HFF-Myc (cell line): ENCODE data around the gene BIRC7.

Experiments
- DNase-seq: peaks from one replicate; pipeline ENCODE4 v3.0.0-alpha.2; 2011; ENCODE audit warnings: low read depth; ENCODE audit errors: extremely low read depth
- H3K4me3 ChIP-seq: replicated peaks from 2 replicates; pipeline ENCODE4 v1.5.1; 2011; ENCODE audit warnings: low read depth, mild to moderate bottlenecking, control low read depth, low read length
- TF ChIP-seq, protein P1 (sequence below): IDR thresholded peaks from 2 replicates; pipeline ENCODE4 v1.5.1; 2012; ENCODE audit warnings: mild to moderate bottlenecking, low read depth, low read length, control low read depth; ENCODE audit errors: missing control alignments

Gene BIRC7

GRCh38 chr20:63279931-63280330 is 44.2 kb downstream of the BIRC7 start:
- H3K4me3 ChIP-seq, result no peak overlapping the region
- DNase-seq, result no peak
- TF ChIP-seq, protein P1, sequence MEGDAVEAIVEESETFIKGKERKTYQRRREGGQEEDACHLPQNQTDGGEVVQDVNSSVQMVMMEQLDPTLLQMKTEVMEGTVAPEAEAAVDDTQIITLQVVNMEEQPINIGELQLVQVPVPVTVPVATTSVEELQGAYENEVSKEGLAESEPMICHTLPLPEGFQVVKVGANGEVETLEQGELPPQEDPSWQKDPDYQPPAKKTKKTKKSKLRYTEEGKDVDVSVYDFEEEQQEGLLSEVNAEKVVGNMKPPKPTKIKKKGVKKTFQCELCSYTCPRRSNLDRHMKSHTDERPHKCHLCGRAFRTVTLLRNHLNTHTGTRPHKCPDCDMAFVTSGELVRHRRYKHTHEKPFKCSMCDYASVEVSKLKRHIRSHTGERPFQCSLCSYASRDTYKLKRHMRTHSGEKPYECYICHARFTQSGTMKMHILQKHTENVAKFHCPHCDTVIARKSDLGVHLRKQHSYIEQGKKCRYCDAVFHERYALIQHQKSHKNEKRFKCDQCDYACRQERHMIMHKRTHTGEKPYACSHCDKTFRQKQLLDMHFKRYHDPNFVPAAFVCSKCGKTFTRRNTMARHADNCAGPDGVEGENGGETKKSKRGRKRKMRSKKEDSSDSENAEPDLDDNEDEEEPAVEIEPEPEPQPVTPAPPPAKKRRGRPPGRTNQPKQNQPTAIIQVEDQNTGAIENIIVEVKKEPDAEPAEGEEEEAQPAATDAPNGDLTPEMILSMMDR, result no peak

GRCh38 chr20:63280371-63280770 is 44.7 kb downstream of the BIRC7 start:
- H3K4me3 ChIP-seq, result no peak overlapping the region
- TF ChIP-seq, protein P1, result no peak
- no peak for DNase-seq

DNA sequence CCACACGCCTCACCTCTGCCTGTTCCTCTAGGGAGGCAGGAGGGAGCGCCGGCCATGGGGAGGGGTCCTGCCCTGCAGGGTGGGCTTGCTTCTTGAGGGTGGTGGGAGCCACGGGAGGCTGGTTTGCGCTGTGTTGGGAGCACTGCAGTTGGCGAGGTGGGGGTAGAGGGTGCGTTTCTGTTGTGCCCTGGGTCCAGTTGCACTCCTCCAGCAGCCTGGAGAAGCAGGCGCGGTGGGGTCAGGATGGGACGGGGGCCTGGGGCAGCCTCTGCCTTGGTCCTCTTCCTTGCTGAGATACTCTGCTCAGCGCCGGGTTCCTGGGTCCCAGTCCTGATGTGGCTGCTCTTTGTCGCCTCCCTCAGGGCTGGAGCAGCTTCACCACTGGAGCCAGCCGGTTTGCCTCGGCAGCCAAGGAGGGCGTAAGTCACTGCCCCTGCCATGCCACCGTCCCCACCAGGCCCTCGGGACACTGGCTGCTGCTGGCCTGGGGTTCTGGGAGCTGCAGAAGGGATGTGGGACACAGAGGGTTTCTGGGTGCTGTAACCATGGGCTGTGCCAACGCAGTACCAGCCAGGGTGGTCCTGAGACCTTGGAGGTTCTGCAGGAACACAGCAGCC is 45.3 kb downstream of the BIRC7 start:
- H3K4me3 ChIP-seq, result no peak overlapping the region
- DNase-seq, result no peak
- TF ChIP-seq, protein P1, result peak; percentile 36

- no peak for DNase-seq
- TF ChIP-seq, protein P1, result no peak
- no peak overlapping the region for H3K4me3 ChIP-seq
Measured at GRCh38 chr20:63281742-63282665, 46.3 kb downstream of the BIRC7 start.

DNA sequence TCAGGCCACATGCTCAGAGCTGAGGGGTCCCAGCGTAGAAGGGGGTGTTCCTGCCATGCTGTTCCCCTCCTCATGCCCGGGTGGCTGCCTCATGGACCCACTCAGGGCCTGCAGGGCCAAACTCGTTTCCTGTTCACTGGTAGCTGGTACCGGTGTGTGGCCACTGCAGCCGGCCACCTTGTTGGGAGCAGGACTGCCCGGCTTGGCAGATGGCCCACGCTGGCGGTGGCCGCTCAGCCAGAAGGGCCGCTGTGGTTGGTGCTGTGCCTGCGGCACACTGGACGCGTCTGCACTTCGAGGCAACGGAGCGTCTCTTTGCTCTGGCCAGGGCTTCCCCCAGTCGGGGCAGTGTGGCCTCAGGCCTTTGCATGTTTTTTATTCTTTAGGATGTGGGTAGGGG is 47.2 kb downstream of the BIRC7 start:
- no peak overlapping the region for H3K4me3 ChIP-seq
- DNase-seq, result no peak
- TF ChIP-seq, protein P1, result no peak

DNA sequence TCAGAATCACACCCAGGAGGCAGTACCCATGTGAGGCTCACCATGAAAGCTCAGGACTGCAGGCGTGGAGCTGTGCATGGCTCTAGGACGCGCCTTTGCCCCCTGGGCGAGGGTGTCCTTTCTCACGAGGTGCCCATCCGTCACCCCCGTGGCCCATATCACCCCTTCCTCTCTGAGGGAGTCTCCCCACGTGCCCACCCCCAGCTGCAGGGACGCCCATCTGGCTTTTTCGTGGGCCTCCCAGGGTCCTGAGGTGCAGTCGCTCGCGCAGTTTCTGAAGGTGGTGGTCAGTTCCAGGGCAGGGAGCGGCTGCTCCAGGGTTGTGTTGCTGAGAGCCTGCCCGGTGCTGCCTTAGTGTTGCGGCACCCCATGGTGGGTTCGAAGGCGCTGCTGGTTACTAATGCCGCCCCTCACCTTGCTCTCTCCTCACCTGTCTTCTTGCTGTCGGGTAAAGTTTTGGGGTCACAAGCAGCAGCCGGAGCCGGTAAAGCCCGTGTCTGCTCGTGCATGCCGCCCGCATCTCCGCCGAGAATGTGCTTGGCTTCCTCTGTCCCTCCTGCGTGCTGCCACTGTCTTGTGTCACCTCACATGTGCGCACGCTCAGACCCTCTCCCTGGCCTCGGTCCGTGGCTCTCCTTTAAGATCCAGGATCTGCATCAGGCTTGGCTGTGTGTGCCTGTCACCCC is 47.8 kb downstream of the BIRC7 start:
- TF ChIP-seq, protein P1, result no peak
- DNase-seq, result no peak
- no peak overlapping the region for H3K4me3 ChIP-seq
